ENCODE data around the gene STAT1.

STAT1 gene

DNA sequence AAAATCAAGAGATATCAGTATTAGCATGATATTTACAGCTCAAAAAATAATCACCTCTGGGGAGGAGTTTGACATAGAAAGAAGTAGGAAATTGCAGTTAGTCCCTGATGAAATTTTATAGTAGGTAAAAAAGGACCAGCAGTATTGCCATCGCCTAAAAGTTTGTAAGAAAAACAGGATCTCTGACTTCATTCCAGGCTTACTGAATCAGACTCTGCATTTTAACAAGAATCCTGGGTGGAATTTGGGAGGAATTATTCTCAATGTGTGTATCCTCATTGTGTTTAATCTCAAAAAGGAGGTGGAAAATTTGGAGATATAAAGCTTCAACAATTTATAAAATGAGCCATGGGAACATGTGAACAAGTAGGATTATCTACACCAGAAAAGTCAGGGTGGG lies 31.2 kb upstream of the STAT1 start (continued):
- TF ChIP-seq, protein P1, sequence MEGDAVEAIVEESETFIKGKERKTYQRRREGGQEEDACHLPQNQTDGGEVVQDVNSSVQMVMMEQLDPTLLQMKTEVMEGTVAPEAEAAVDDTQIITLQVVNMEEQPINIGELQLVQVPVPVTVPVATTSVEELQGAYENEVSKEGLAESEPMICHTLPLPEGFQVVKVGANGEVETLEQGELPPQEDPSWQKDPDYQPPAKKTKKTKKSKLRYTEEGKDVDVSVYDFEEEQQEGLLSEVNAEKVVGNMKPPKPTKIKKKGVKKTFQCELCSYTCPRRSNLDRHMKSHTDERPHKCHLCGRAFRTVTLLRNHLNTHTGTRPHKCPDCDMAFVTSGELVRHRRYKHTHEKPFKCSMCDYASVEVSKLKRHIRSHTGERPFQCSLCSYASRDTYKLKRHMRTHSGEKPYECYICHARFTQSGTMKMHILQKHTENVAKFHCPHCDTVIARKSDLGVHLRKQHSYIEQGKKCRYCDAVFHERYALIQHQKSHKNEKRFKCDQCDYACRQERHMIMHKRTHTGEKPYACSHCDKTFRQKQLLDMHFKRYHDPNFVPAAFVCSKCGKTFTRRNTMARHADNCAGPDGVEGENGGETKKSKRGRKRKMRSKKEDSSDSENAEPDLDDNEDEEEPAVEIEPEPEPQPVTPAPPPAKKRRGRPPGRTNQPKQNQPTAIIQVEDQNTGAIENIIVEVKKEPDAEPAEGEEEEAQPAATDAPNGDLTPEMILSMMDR (tag by site-specific recombination; IDR thresholded peaks at IDR 0.05) = no peak
- no peak for TF ChIP-seq ZNF248 (tag by site-specific recombination; IDR thresholded peaks at IDR 0.05)

DNA sequence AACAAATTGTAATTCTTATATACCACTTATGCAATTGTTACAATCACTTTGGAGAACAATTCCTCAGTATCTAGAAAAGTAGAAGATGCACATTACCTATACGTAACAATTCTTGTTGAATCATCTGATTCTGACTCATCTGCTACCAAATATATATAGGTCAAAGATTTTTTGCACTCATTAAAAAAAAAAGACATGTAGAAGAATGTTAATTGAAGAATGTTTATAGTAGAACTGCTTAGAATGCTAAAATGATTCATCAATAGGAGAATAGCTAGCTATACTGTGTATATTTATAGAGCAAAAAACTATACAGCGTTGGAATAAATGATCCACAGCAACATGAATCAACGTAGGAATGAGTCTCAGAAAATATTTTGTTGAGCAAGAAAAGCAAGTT lies 29.5 kb upstream of the STAT1 start:
- POLR2A ChIA-PET = no interaction called here
- no peak for TF ChIP-seq ZNF610 (tag by site-specific recombination; IDR thresholded peaks at IDR 0.05; ENCODE audit: borderline replicate concordance)
- TF ChIP-seq WT1 (tag by site-specific recombination; IDR thresholded peaks at IDR 0.05) = no peak
- no peak for TF ChIP-seq ZNF23 (tag by site-specific recombination; IDR thresholded peaks at IDR 0.05; ENCODE audit: borderline replicate concordance)
- TF ChIP-seq ZNF266 (tag by site-specific recombination; IDR thresholded peaks at IDR 0.05; ENCODE audit: low read depth) = no peak
- TF ChIP-seq ZSCAN23 (tag by site-specific recombination; IDR thresholded peaks at IDR 0.05) = no peak
- TF ChIP-seq ZNF341 (tag by site-specific recombination; IDR thresholded peaks at IDR 0.05; ENCODE audit: low read depth) = no peak
- TF ChIP-seq ZNF785 (tag by site-specific recombination; IDR thresholded peaks at IDR 0.05) = no peak
- TF ChIP-seq ZNF433 (tag by site-specific recombination; IDR thresholded peaks at IDR 0.05; ENCODE audit: low read depth) = no peak
- TF ChIP-seq ZNF707 (tag by site-specific recombination; IDR thresholded peaks at IDR 0.05) = no peak
- TF ChIP-seq SP2 (tag by site-specific recombination; IDR thresholded peaks at IDR 0.05) = no peak
- no peak for TF ChIP-seq GLIS1 (tag by site-specific recombination; IDR thresholded peaks at IDR 0.05)
- no peak for TF ChIP-seq ZNF777 (tag by site-specific recombination; IDR thresholded peaks at IDR 0.05; ENCODE audit: borderline replicate concordance)
- TF ChIP-seq, protein P2, sequence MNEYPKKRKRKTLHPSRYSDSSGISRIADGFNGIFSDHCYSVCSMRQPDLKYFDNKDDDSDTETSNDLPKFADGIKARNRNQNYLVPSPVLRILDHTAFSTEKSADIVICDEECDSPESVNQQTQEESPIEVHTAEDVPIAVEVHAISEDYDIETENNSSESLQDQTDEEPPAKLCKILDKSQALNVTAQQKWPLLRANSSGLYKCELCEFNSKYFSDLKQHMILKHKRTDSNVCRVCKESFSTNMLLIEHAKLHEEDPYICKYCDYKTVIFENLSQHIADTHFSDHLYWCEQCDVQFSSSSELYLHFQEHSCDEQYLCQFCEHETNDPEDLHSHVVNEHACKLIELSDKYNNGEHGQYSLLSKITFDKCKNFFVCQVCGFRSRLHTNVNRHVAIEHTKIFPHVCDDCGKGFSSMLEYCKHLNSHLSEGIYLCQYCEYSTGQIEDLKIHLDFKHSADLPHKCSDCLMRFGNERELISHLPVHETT (tag by site-specific recombination; IDR thresholded peaks at IDR 0.05) = no peak
- TF ChIP-seq ZNF391 (tag by site-specific recombination; IDR thresholded peaks at IDR 0.05; ENCODE audit: borderline replicate concordance, low read depth) = no peak
- no peak for TF ChIP-seq ZNF169 (tag by site-specific recombination; IDR thresholded peaks at IDR 0.05)
- no peak for TF ChIP-seq ZNF239 (tag by site-specific recombination; IDR thresholded peaks at IDR 0.05)
- H3K9me3 ChIP-seq (ENCODE audit: control insufficient read depth, insufficient read depth, low read depth, low read length) = no peaks in the 10 kb centered on the region
- H3K4me3 ChIP-seq (ENCODE audit: low read depth, low read length) = no peak overlapping the region
- CTCF ChIA-PET = interaction anchor here (0.8 kb wide), 1 partner anchor 9 kb away, joined by 7 read pairs; no protein-coding TSS in a partner anchor
- no peak overlapping the region for H3K27ac ChIP-seq (ENCODE audit: extremely low read depth, low read depth, low read length)
- H3K4me1 ChIP-seq (ENCODE audit: control insufficient read depth, insufficient read depth, low read length) = no peaks in the 10 kb centered on the region; the same call in 1 of the 2 replicates
- no peaks in the 10 kb centered on the region for H3K36me3 ChIP-seq (ENCODE audit: control insufficient read depth in 2 of 2, insufficient read depth in 1 of 2, low read length in 2 of 2)

DNA sequence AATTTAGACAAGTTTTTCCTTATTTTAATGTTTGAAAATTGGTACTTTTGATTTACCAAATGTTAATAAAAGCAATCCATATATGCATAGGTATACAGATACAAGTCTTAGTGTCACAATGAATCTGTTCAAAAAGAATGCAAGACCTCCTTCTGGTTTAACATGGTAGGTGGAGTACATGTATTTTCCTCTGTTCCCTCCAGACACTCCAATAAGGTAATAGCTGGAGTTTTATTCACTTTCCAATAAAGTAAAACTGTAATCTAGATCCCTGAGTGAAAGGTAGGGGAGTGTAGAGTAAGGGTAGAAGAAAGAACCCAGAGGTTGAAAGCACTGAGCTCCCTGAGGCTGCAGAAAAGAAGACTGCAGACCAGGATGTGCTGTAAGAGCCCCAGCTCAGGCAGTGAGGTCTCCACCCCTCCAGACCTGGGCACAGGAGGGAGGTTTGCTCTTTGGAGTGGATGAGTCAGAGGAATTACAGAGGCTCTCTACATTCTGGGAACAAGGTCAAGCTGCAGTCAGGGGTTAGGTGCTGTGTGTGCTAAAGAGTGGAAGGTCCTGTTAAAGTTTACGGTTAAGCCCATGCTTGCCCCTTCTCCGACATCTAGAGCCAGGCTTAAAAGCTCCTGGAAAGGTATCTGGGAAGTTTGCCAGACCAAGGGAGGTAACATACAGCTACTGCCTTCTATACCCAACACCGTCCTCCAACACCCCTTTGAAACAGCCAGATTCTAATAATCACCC lies 27.6 kb upstream of the STAT1 start:
- H3K4me3 ChIP-seq (ENCODE audit: low read depth, low read length) = no peak overlapping the region
- ChIA-PET POLR2A (interaction anchor here (1.1 kb wide), 1 partner anchor 9 kb away, joined by 4 read pairs; no protein-coding TSS in a partner anchor), CTCF (interaction anchor here (0.9 to 2.3 kb wide), 4 partner anchors 8 to 261 kb away, joined by 4 to 17 read pairs (median 8); no protein-coding TSS in a partner anchor)
- TF ChIP-seq, protein P3, sequence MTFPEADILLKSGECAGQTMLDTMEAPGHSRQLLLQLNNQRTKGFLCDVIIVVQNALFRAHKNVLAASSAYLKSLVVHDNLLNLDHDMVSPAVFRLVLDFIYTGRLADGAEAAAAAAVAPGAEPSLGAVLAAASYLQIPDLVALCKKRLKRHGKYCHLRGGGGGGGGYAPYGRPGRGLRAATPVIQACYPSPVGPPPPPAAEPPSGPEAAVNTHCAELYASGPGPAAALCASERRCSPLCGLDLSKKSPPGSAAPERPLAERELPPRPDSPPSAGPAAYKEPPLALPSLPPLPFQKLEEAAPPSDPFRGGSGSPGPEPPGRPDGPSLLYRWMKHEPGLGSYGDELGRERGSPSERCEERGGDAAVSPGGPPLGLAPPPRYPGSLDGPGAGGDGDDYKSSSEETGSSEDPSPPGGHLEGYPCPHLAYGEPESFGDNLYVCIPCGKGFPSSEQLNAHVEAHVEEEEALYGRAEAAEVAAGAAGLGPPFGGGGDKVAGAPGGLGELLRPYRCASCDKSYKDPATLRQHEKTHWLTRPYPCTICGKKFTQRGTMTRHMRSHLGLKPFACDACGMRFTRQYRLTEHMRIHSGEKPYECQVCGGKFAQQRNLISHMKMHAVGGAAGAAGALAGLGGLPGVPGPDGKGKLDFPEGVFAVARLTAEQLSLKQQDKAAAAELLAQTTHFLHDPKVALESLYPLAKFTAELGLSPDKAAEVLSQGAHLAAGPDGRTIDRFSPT (tag by site-specific recombination; IDR thresholded peaks at IDR 0.05) = no peak
- peak; percentile 35; the same call in 1 of the 2 replicates for TF ChIP-seq GLIS1 (tag by site-specific recombination; IDR thresholded peaks at IDR 0.05)
- no peak overlapping the region for H3K27ac ChIP-seq (ENCODE audit: extremely low read depth, low read depth, low read length)
- no peaks in the 10 kb centered on the region for H3K36me3 ChIP-seq (ENCODE audit: control insufficient read depth in 2 of 2, insufficient read depth in 1 of 2, low read length in 2 of 2)
- no peaks in the 10 kb centered on the region for H3K9me3 ChIP-seq (ENCODE audit: control insufficient read depth, insufficient read depth, low read depth, low read length)
- H3K4me1 ChIP-seq (ENCODE audit: control insufficient read depth, insufficient read depth, low read length) = peaks cover under 1% of the 10 kb centered on the region; the same call in 1 of the 2 replicates

Measured in HEK293 (cell line).